ENCODE measurements around the gene MBOAT1.

The MBOAT1 gene

GRCh38 chr6:20173833-20174792 lies 38.2 kb downstream of the MBOAT1 start (continued):
- TF ChIP-seq ZNF645 (tag by site-specific recombination; IDR thresholded peaks at IDR 0.05) (no peak), ZBTB10 (tag by site-specific recombination; IDR thresholded peaks at IDR 0.05) (no peak), AEBP2 (tag by site-specific recombination; IDR thresholded peaks at IDR 0.05; ENCODE audit: borderline replicate concordance) (no peak), ZNF138 (tag by site-specific recombination; IDR thresholded peaks at IDR 0.05; ENCODE audit: borderline replicate concordance) (no peak), ZNF132 (tag by site-specific recombination; IDR thresholded peaks at IDR 0.05; ENCODE audit: borderline replicate concordance) (no peak), ZNF121 (tag by site-specific recombination; IDR thresholded peaks at IDR 0.05) (no peak)

GRCh38 chr6:20172842-20173456 lies 39.3 kb downstream of the MBOAT1 start:
- H3K36me3 ChIP-seq (ENCODE audit: control insufficient read depth in 2 of 2, insufficient read depth in 1 of 2, low read length in 2 of 2): no peaks in the 10 kb centered on the region
- H3K9me3 ChIP-seq (ENCODE audit: control insufficient read depth, insufficient read depth, low read depth, low read length): no peaks in the 10 kb centered on the region
- POLR2A ChIA-PET: no interaction called here
- CTCF ChIA-PET: no interaction called here
- H3K4me1 ChIP-seq (ENCODE audit: control insufficient read depth, insufficient read depth, low read length): no peaks in the 10 kb centered on the region
- TF ChIP-seq ZNF777 (tag by site-specific recombination; IDR thresholded peaks at IDR 0.05; ENCODE audit: borderline replicate concordance) (no peak), ZNF26 (tag by site-specific recombination; IDR thresholded peaks at IDR 0.05) (no peak), ZNF280C (tag by site-specific recombination; IDR thresholded peaks at IDR 0.05) (no peak), SETDB1 (IDR thresholded peaks at IDR 0.05; ENCODE audit: insufficient read length, low read length) (no peak), ZNF521 (tag by site-specific recombination; IDR thresholded peaks at IDR 0.05) (no peak), RBAK (tag by site-specific recombination; IDR thresholded peaks at IDR 0.05) (no peak), ZNF10 (tag by site-specific recombination; IDR thresholded peaks at IDR 0.05) (no peak), ZNF701 (tag by site-specific recombination; IDR thresholded peaks at IDR 0.05) (no peak), ZBTB20 (tag by site-specific recombination; IDR thresholded peaks at IDR 0.05) (no peak)
- no peak overlapping the region for H3K27ac ChIP-seq (ENCODE audit: extremely low read depth, low read depth, low read length)
- no peak overlapping the region for H3K4me3 ChIP-seq (ENCODE audit: low read depth, low read length)

Measured in HEK293 (cell line).